ENCODE data around the gene MRTFA. TPM values are rescaled to one million over a fixed set of nuclear protein-coding genes. Genes with fewer than 3 reads are reported as not detected.

Gene MRTFA
- total and polyA plus RNA-seq, 2 of the 13 experiments (the other 11 are each of a cell fraction or from before 2014, with no cell fraction given): 2.4 to 8.2 TPM

GRCh38 chr22:40463683-40464082 lies 172.8 kb downstream of the MRTFA start (continued):
- TF ChIP-seq ASH2L (IDR thresholded peaks at IDR 0.05; ENCODE audit: insufficient read length, low read depth, low read length) (no peak), ZSCAN22 (CRISPR knock-in tag; IDR thresholded peaks at IDR 0.05) (no peak), ATF6 (CRISPR knock-in tag; conservative IDR thresholded peaks at IDR 0.05) (no peak), NRL (CRISPR knock-in tag; IDR thresholded peaks at IDR 0.05; ENCODE audit: borderline replicate concordance) (no peak), BCL3 (CRISPR knock-in tag; IDR thresholded peaks at IDR 0.05) (no peak), ZNF329 (CRISPR knock-in tag; IDR thresholded peaks at IDR 0.05; ENCODE audit: low read depth) (no peak), ZSCAN9 (CRISPR knock-in tag; IDR thresholded peaks at IDR 0.05; ENCODE audit: borderline replicate concordance) (no peak)

- TF ChIP-seq RNF2 (conservative IDR thresholded peaks at IDR 0.05; ENCODE audit: low read depth): no peak
- TF ChIP-seq PHF5A (CRISPR knock-in tag; IDR thresholded peaks at IDR 0.05; ENCODE audit: low read depth, unreplicated experiment): no peak
- TF ChIP-seq KDM5B (CRISPR knock-in tag; IDR thresholded peaks at IDR 0.05; ENCODE audit: borderline replicate concordance): no peak
- TF ChIP-seq MAZ (IDR thresholded peaks at IDR 0.05; ENCODE audit: borderline replicate concordance, low read depth, low read length): no peak
- no peak for TF ChIP-seq MAZ (CRISPR knock-in tag; IDR thresholded peaks at IDR 0.05; ENCODE audit: low read depth)
- Histone ChIP-seq H3K4me3 (replicated peaks in 1 of 3; ENCODE audit: insufficient read depth in 1 of 3, low read depth in 2 of 3, low read length in 3 of 3) (no peak overlapping the region), H3K27ac (ENCODE audit: extremely low read length, insufficient read depth, low read length) (no peak overlapping the region), H4K20me1 (ENCODE audit: insufficient read depth, low read length) (no peaks in the 10 kb centered on the region), H3K4me1 (ENCODE audit: insufficient read depth, low read length) (no peaks in the 10 kb centered on the region; the same call in 1 of the 2 replicates), H3K27me3 (ENCODE audit: control insufficient read depth in 1 of 2, insufficient read depth in 2 of 2, low read length in 2 of 2) (no peaks in the 10 kb centered on the region), H2AFZ (ENCODE audit: low read length) (no peak overlapping the region), H3K4me2 (ENCODE audit: low read depth, low read length) (no peak overlapping the region), H3K79me2 (ENCODE audit: insufficient read depth, low read length) (no peaks in the 10 kb centered on the region), H3K9ac (ENCODE audit: insufficient read depth, low read depth, low read length) (no peak overlapping the region), H3K36me3 (replicated peaks in 1 of 2; ENCODE audit: control insufficient read depth in 1 of 2, insufficient read depth in 2 of 2, low read length in 2 of 2) (peaks cover 2 to 12% of the 10 kb centered on the region in 2 experiments; a peak in 4 of 5 replicates), H3K9me3 (ENCODE audit: low read length) (no peaks in the 10 kb centered on the region)
- in situ Hi-C loops (cut with HindIII; ENCODE audit: extremely low pct_ligation_motif_present, low pct_unique_long_range_greater_than_20kb) (no loop called here), intact Hi-C loops (cut with micrococcal nuclease; ENCODE audit: unreplicated experiment) (no loop called here)
- no TSS peak for BruUV-seq (replicated peaks)
- DNase-seq (ENCODE audit: low spot score) (no peak), FAIRE-seq (no peak), ATAC-seq (no peak)
- WGBS (ENCODE audit: low lambda C conversion rate): 96% methylated on average over 13 of the region's 13 CpGs
- POLR2A ChIA-PET: no interaction called here
- CTCF ChIA-PET (ENCODE audit: low intra/inter-chr PET ratio, low total read pairs): no interaction called here
These were observed 173.4 kb downstream of the MRTFA start for GRCh38 chr22:40463017-40463631.

Measured in HepG2 (cell line).